Activated naive CD8-positive, alpha-beta T cell treated with anti-CD3 and anti-CD28 coated beads for 36 hours (primary cell): Measurements from ENCODE around the gene MIPEP. TPM values are rescaled to one million over a fixed set of nuclear protein-coding genes. Genes with fewer than 3 reads are reported as not detected.

Experiments used
- DNase-seq: peaks from one replicate; pipeline ENCODE4 v3.0.0; 2021
- H3K27ac Mint-ChIP-seq: one replicate; pipeline ENCODE4 v1.8.0; 2022; ENCODE audit warnings: mild to moderate bottlenecking, moderate library complexity, mixed read lengths
- H3K27me3 Mint-ChIP-seq: one replicate; pipeline ENCODE4 v1.8.0; 2022; ENCODE audit warnings: mild to moderate bottlenecking, mixed read lengths
- H3K36me3 Mint-ChIP-seq: one replicate; pipeline ENCODE4 v1.8.0; 2021; ENCODE audit warnings: mild to moderate bottlenecking, mixed read lengths
- H3K4me1 Mint-ChIP-seq: one replicate; pipeline ENCODE4 v1.8.0; 2021; ENCODE audit warnings: mixed read lengths
- H3K4me3 Mint-ChIP-seq: one replicate; pipeline ENCODE4 v1.8.0; 2022; ENCODE audit warnings: mild to moderate bottlenecking, moderate library complexity, mixed read lengths
- H3K9me3 Mint-ChIP-seq: one replicate; pipeline ENCODE4 v1.8.0; 2022; ENCODE audit warnings: mixed read lengths
- total RNA-seq, 2 experiments: library from RNA; stranded (reverse); gene quantifications; one replicate each; pipeline ENCODE4 v1.2.3, GENCODE V29; 2021

The MIPEP gene
- total RNA-seq, 2 experiments from 2014 or later: 21.3 to 24.0 TPM

DNA sequence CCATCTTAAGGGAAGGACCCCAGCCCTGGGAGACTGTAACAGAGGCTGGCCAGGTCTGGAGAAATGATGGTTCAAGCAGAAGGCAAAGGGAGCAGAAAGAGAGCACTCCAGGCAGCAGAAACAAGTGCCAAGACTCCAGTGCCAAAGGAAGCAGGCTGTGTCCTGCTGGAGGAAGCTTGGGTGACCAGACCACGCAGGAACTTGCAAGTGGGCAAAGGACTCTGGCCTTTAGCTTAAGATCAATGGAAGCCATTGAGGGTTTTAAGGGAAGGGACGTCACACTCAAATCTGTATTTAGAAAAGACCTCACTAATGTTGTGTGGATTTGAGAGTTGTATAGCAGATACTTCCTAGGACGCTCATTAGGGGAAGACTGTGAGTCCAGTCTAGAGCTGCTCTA is 95.5 kb downstream of the MIPEP start:
- no peak overlapping the region for H3K27ac Mint-ChIP-seq

GRCh38 chr13:23792680-23793079 is 96.5 kb downstream of the MIPEP start:
- Mint-ChIP-seq H3K4me1 (peaks cover 7% of the 10 kb centered on the region), H3K36me3 (peaks cover 9% of the 10 kb centered on the region), H3K9me3 (no peaks in the 10 kb centered on the region), H3K27me3 (no peaks in the 10 kb centered on the region), H3K27ac (no peak overlapping the region), H3K4me3 (no peak overlapping the region)
- no peak for DNase-seq

More for the DNA sequence above, 95.5 kb downstream of the MIPEP start:
- no peaks in the 10 kb centered on the region for H3K27me3 Mint-ChIP-seq
- DNase-seq: no peak
- peaks cover 7% of the 10 kb centered on the region for H3K4me1 Mint-ChIP-seq
- H3K9me3 Mint-ChIP-seq: no peaks in the 10 kb centered on the region
- H3K4me3 Mint-ChIP-seq: no peak overlapping the region
- H3K36me3 Mint-ChIP-seq: peaks cover 13% of the 10 kb centered on the region

DNA sequence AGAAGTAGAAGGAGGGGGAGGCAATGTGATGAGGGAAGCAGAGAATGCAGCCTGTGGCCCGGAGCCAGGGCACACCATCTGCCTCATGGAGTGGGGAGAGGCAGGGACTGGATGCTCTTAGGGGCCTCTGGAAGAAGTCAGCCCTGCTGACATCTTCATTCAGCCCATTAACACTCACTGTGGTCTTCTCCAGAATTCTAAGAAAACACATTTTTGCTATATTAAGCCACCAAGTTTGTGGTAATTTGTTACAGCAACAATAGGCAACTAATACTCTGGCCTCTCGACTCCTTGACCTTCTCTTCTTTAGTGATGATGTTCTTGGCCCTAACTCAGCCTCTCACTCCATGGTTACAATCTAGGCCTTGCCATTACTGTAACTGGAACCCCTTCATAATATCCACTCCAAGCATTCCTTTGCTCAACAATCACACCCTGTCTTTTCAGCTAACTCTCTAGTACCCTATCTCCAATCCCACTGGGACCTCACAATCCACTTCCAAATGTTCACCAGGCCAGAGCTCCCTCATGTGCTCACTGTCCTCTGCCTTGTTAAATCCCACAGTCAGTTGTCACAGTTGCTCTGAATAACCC is 98.5 kb downstream of the MIPEP start:
- peaks cover 5% of the 10 kb centered on the region for H3K36me3 Mint-ChIP-seq
- DNase-seq: no peak
- no peak overlapping the region for H3K27ac Mint-ChIP-seq
- no peak overlapping the region for H3K4me3 Mint-ChIP-seq
- peaks cover 7% of the 10 kb centered on the region for H3K4me1 Mint-ChIP-seq
- H3K27me3 Mint-ChIP-seq: no peaks in the 10 kb centered on the region
- H3K9me3 Mint-ChIP-seq: no peaks in the 10 kb centered on the region

GRCh38 chr13:23789576-23790346 is 99.4 kb downstream of the MIPEP start:
- DNase-seq: no peak

DNA sequence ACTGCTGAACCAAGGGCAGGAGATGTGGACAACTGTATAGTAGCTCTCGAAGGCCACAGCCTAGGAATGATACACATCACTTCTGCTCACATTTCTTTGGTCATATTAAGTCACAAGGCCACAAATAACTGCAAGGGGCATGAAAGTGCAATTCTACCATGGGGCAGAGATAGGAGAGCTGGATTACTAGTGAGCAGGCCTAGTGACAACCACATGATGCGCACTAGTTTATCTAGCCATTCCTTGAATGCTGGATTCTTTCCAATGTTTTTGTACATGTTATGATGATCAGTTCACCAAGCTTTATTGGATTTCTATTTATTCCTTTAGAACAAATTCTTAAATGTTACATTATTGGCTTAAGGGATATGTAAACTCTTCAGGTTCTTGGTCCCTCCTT is 100.7 kb downstream of the MIPEP start:
- no peak overlapping the region for H3K4me3 Mint-ChIP-seq
- H3K36me3 Mint-ChIP-seq: peaks cover 10% of the 10 kb centered on the region
- H3K27me3 Mint-ChIP-seq: no peaks in the 10 kb centered on the region
- no peaks in the 10 kb centered on the region for H3K4me1 Mint-ChIP-seq
- no peak overlapping the region for H3K27ac Mint-ChIP-seq
- H3K9me3 Mint-ChIP-seq: peaks cover 2% of the 10 kb centered on the region
- DNase-seq: no peak

More at GRCh38 chr13:23789576-23790346, 99.4 kb downstream of the MIPEP start:
- Mint-ChIP-seq H3K9me3 (no peaks in the 10 kb centered on the region), H3K4me1 (peaks cover 7% of the 10 kb centered on the region), H3K27ac (no peak overlapping the region), H3K36me3 (peaks cover 9% of the 10 kb centered on the region), H3K27me3 (no peaks in the 10 kb centered on the region), H3K4me3 (no peak overlapping the region)

DNA sequence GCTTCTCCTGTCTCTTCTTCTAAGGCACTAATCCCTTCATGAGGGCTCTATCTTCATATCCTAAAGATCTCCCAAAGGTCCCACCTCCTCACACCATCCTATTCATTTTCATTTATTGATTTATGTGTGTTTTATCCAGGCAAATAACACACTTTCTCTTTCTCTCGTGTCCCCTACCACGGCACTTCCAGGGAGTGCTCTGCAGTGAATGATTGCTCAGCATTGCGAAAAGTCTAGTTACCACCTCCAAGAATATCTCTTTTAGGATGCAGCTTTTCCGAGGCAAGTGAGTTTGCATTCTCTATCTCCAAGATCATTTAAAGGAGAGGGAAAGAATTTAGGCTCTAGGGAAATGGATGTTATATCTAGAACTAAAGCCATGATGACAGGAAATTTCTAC is 101.7 kb downstream of the MIPEP start:
- Mint-ChIP-seq H3K4me3 (no peak overlapping the region), H3K27ac (no peak overlapping the region), H3K27me3 (no peaks in the 10 kb centered on the region), H3K36me3 (peaks cover 11% of the 10 kb centered on the region), H3K9me3 (peaks cover 2% of the 10 kb centered on the region), H3K4me1 (no peaks in the 10 kb centered on the region)
- no peak for DNase-seq

DNA sequence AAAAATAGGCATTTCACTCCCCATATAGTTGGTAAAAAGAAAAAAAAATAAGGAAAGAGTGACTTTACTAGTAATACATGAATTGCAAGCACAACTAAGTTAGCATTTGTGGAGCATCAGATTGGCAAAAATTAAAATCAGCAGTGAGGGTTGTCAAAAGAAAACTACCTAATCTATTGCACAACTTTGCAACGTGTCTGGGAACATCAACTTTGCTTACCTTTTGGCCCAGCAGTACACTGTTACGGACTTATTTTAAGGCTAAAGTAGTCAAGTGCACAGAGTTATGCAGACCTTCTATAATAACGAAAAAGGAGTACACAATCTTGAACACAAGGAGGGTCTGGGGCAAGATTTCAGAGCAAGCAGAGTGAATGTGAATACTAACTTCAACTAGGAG is 102.6 kb downstream of the MIPEP start:
- Mint-ChIP-seq H3K27me3 (no peaks in the 10 kb centered on the region), H3K36me3 (peaks cover 16% of the 10 kb centered on the region), H3K9me3 (peaks cover 2% of the 10 kb centered on the region), H3K4me3 (no peak overlapping the region), H3K4me1 (no peaks in the 10 kb centered on the region), H3K27ac (no peak overlapping the region)
- DNase-seq: no peak

DNA sequence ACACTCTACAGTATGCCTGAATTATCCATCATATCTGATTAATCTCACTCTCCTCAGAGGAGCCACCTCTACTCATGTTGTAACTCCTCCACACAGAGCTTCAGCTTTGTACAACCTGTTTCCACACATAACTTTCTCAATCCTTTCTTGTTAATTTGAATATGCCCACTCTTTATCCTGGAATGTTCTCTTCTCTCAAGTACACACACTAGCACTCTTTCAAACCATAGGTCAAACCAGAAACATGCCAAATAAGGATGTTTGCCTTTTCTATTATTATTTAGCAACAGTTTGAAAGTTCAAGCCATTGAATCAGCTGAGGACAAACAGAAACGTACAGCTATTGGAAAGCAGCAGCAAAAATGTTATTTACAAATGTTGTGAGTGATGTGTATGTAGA is 110.3 kb downstream of the MIPEP start:
- Mint-ChIP-seq H3K36me3 (peaks cover 27% of the 10 kb centered on the region), H3K4me1 (peaks cover 5% of the 10 kb centered on the region), H3K9me3 (peaks cover 4% of the 10 kb centered on the region), H3K27me3 (no peaks in the 10 kb centered on the region), H3K4me3 (no peak overlapping the region), H3K27ac (no peak overlapping the region)
- DNase-seq: no peak

DNA sequence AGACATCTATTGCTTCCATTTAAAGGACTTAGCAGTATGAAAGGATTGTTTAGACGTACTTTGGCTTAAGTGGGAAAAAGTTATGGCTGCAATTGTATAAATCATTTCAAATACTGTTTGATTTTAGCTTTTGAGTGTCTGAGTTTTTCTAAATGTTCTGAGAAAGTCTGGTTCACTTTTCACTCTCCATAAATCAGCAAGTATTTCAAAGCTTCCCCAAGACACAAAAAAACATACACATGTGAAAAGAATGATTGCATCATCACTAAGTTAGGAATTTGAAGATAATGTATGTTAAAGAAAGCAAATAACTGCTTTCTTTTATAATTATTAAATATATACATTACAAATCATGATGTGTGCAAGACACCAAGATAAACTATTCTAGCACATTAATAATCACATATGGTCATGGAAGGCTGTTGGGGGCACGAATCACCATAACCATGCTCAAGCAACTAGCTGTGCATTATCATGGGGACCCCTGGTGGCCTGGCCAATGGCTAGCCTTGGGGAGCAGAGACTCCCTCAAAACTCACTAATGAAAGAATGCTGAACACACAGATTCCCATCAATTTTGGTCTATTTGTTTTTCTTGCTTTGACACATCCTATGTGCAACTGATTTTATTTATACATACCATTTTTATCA is 111.1 kb downstream of the MIPEP start:
- Mint-ChIP-seq H3K9me3 (peaks cover 3% of the 10 kb centered on the region), H3K36me3 (peaks cover 24% of the 10 kb centered on the region), H3K4me3 (no peak overlapping the region), H3K27ac (no peak overlapping the region), H3K4me1 (peaks cover 5% of the 10 kb centered on the region), H3K27me3 (no peaks in the 10 kb centered on the region)
- DNase-seq: no peak

- H3K9me3 Mint-ChIP-seq: peaks cover 3% of the 10 kb centered on the region
- H3K36me3 Mint-ChIP-seq: peaks cover 23% of the 10 kb centered on the region
- H3K4me1 Mint-ChIP-seq: peaks cover 5% of the 10 kb centered on the region
- no peak for DNase-seq
- no peak overlapping the region for H3K4me3 Mint-ChIP-seq
- H3K27ac Mint-ChIP-seq: no peak overlapping the region
- H3K27me3 Mint-ChIP-seq: no peaks in the 10 kb centered on the region
Measured at GRCh38 chr13:23777575-23777870, 111.7 kb downstream of the MIPEP start.

- Mint-ChIP-seq H3K9me3 (peaks cover 3% of the 10 kb centered on the region), H3K27me3 (no peaks in the 10 kb centered on the region), H3K4me1 (peaks cover 5% of the 10 kb centered on the region), H3K27ac (no peak overlapping the region), H3K4me3 (no peak overlapping the region), H3K36me3 (peaks cover 17% of the 10 kb centered on the region)
- no peak for DNase-seq
Measured at GRCh38 chr13:23776698-23777574, 112.3 kb downstream of the MIPEP start.

- Mint-ChIP-seq H3K4me1 (peaks cover 3% of the 10 kb centered on the region), H3K36me3 (peaks cover 4% of the 10 kb centered on the region), H3K4me3 (no peak overlapping the region), H3K27ac (no peak overlapping the region), H3K27me3 (no peaks in the 10 kb centered on the region), H3K9me3 (no peaks in the 10 kb centered on the region)
- no peak for DNase-seq
Measured at GRCh38 chr13:23772717-23773116, 116.5 kb downstream of the MIPEP start.

DNA sequence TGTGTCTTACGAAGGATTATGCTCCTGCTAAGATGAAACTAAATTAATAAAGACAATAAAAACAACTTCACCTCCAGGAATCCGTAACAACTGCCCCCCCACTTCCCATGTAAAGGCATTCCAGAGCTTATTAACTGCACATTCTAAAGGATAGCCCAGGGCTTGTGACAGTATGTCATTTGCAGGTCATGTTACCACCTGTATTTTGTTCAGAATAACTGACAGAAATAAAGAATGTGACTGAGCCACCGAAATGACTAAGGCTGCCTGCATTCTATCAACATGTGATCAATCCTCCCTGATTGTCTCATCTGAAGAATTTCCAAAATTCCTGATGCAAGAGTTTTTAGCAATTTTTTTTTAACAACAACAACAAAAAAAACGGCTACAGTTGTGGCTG is 117.2 kb downstream of the MIPEP start:
- peaks cover 4% of the 10 kb centered on the region for H3K36me3 Mint-ChIP-seq

DNA sequence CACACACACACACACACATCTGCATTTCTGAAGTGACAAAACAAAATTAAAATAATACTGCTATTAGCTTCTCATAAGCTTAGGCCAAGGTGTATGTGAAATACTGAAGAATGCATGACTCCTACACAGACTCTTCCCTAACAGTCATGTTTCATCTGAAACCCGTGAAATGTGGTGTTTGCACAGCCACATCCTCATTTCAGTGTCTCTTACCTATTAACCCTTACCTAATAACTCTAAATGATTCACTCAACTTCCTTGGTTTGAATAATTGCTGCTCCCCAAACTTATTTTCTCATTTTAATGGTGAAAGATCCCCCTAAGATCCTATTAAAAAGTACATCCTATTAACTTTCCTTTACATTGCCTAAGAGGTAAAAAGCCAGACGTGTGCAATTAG is 117.6 kb downstream of the MIPEP start:
- peaks cover 3% of the 10 kb centered on the region for H3K4me1 Mint-ChIP-seq

More for the DNA sequence above, 117.2 kb downstream of the MIPEP start:
- Mint-ChIP-seq H3K27ac (no peak overlapping the region), H3K4me3 (no peak overlapping the region), H3K27me3 (no peaks in the 10 kb centered on the region), H3K9me3 (no peaks in the 10 kb centered on the region), H3K4me1 (peaks cover 3% of the 10 kb centered on the region)
- DNase-seq: no peak

GRCh38 chr13:23770973-23771372 is 118.2 kb downstream of the MIPEP start:
- Mint-ChIP-seq H3K27me3 (no peaks in the 10 kb centered on the region), H3K9me3 (no peaks in the 10 kb centered on the region), H3K4me3 (no peak overlapping the region), H3K36me3 (peaks cover 4% of the 10 kb centered on the region), H3K4me1 (peaks cover 3% of the 10 kb centered on the region), H3K27ac (no peak overlapping the region)
- no peak for DNase-seq

More for the DNA sequence above, 117.6 kb downstream of the MIPEP start:
- Mint-ChIP-seq H3K9me3 (no peaks in the 10 kb centered on the region), H3K36me3 (peaks cover 4% of the 10 kb centered on the region), H3K27ac (no peak overlapping the region), H3K4me3 (no peak overlapping the region), H3K27me3 (no peaks in the 10 kb centered on the region)
- DNase-seq: no peak
